Gastroesophageal sphincter (tissue), 3 donors: ENCODE results near the gene EMILIN3.

Experiments used
- EP300 ChIP-seq: sonication (generic); formaldehyde crosslinking; IDR thresholded peaks from one replicate; pipeline ENCODE4 v1.6.1; 2017; ENCODE audit warnings: antibody characterized with exemption, mild to moderate bottlenecking
- POLR2A ChIP-seq, 2 donors: fragments of 450-650 bp; IDR thresholded peaks; one replicate each; pipeline ENCODE4 v1.6.1; 2017; ENCODE audit warnings: antibody characterized with exemption in 2 of 2, mild to moderate bottlenecking in 2 of 2, moderate library complexity in 1 of 2
- POLR2AphosphoS5 ChIP-seq: sonication (generic); formaldehyde crosslinking; IDR thresholded peaks from one replicate; pipeline ENCODE4 v1.6.1; 2017; ENCODE audit warnings: antibody characterized with exemption
- TF ChIP-seq, protein P1 (sequence below), 4 experiments: fragments of 200-600 bp in 2 of 4; fragments of 450-650 bp in 2 of 4; sonication (generic) in 1 of 4; IDR thresholded peaks; one replicate each; pipeline ENCODE4 v1.5.1; 2017 to 2019; ENCODE audit warnings: antibody characterized with exemption in 4 of 4, mild to moderate bottlenecking in 2 of 4, moderate library complexity in 2 of 4

- TF ChIP-seq POLR2AphosphoS5, result no peak
- TF ChIP-seq, protein P1, sequence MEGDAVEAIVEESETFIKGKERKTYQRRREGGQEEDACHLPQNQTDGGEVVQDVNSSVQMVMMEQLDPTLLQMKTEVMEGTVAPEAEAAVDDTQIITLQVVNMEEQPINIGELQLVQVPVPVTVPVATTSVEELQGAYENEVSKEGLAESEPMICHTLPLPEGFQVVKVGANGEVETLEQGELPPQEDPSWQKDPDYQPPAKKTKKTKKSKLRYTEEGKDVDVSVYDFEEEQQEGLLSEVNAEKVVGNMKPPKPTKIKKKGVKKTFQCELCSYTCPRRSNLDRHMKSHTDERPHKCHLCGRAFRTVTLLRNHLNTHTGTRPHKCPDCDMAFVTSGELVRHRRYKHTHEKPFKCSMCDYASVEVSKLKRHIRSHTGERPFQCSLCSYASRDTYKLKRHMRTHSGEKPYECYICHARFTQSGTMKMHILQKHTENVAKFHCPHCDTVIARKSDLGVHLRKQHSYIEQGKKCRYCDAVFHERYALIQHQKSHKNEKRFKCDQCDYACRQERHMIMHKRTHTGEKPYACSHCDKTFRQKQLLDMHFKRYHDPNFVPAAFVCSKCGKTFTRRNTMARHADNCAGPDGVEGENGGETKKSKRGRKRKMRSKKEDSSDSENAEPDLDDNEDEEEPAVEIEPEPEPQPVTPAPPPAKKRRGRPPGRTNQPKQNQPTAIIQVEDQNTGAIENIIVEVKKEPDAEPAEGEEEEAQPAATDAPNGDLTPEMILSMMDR (IDR thresholded peaks at IDR 0.05), result no peak
- no peak for TF ChIP-seq EP300
- TF ChIP-seq POLR2A (IDR thresholded peaks at IDR 0.05), result no peak
Observed at GRCh38 chr20:41379551-41379950, 12.9 kb upstream of the EMILIN3 start.
